ENCODE results near the gene RAI1. TPM values are rescaled to one million over a fixed set of nuclear protein-coding genes. Genes with fewer than 3 reads are reported as not detected.

The RAI1 gene
- total and polyA plus RNA-seq, 2 of the 13 experiments (the other 11 are each of a cell fraction or from before 2014, with no cell fraction given), result 3.4 to 5.2 TPM

- TF ChIP-seq TCF12 (IDR thresholded peaks at IDR 0.05) (no peak), TCF12 (CRISPR knock-in tag; IDR thresholded peaks at IDR 0.05) (no peak), ZBTB7B (CRISPR knock-in tag; IDR thresholded peaks at IDR 0.05) (no peak), RAD21 (CRISPR knock-in tag; IDR thresholded peaks at IDR 0.05) (peak; percentile 89), ZNF670 (CRISPR knock-in tag; IDR thresholded peaks at IDR 0.05; ENCODE audit: borderline replicate concordance) (no peak), ZBTB38 (CRISPR knock-in tag; IDR thresholded peaks at IDR 0.05) (no peak), TOPORS (CRISPR knock-in tag; IDR thresholded peaks at IDR 0.05) (no peak), SALL2 (CRISPR knock-in tag; IDR thresholded peaks at IDR 0.05) (no peak), ARID2 (CRISPR knock-in tag; IDR thresholded peaks at IDR 0.05; ENCODE audit: borderline replicate concordance) (no peak), ZNF317 (CRISPR knock-in tag; IDR thresholded peaks at IDR 0.05) (peak; percentile 34; the same call in 1 of the 2 replicates), ISL2 (CRISPR knock-in tag; IDR thresholded peaks at IDR 0.05) (0 out of 2 replicates have a peak, but pooled peaks have one; percentile 21), EEA1 (CRISPR knock-in tag; IDR thresholded peaks at IDR 0.05; ENCODE audit: borderline replicate concordance) (no peak), TARDBP (CRISPR knock-in tag; IDR thresholded peaks at IDR 0.05) (peak; percentile 40; the same call in 1 of the 2 replicates), MYC (CRISPR knock-in tag; IDR thresholded peaks at IDR 0.05; ENCODE audit: borderline replicate concordance) (peak; percentile 42; the same call in 1 of the 2 replicates), ZNF709 (CRISPR knock-in tag; IDR thresholded peaks at IDR 0.05) (no peak), GLI4 (CRISPR knock-in tag; IDR thresholded peaks at IDR 0.05; ENCODE audit: borderline replicate concordance) (no peak), ZNF891 (CRISPR knock-in tag; IDR thresholded peaks at IDR 0.05) (no peak), ZNF382 (CRISPR knock-in tag; IDR thresholded peaks at IDR 0.05; ENCODE audit: borderline replicate concordance) (no peak), CC2D1A (CRISPR knock-in tag; IDR thresholded peaks at IDR 0.05) (no peak), HMG20A (CRISPR knock-in tag; IDR thresholded peaks at IDR 0.05; ENCODE audit: borderline replicate concordance) (no peak)
- TF ChIP-seq, protein P1, sequence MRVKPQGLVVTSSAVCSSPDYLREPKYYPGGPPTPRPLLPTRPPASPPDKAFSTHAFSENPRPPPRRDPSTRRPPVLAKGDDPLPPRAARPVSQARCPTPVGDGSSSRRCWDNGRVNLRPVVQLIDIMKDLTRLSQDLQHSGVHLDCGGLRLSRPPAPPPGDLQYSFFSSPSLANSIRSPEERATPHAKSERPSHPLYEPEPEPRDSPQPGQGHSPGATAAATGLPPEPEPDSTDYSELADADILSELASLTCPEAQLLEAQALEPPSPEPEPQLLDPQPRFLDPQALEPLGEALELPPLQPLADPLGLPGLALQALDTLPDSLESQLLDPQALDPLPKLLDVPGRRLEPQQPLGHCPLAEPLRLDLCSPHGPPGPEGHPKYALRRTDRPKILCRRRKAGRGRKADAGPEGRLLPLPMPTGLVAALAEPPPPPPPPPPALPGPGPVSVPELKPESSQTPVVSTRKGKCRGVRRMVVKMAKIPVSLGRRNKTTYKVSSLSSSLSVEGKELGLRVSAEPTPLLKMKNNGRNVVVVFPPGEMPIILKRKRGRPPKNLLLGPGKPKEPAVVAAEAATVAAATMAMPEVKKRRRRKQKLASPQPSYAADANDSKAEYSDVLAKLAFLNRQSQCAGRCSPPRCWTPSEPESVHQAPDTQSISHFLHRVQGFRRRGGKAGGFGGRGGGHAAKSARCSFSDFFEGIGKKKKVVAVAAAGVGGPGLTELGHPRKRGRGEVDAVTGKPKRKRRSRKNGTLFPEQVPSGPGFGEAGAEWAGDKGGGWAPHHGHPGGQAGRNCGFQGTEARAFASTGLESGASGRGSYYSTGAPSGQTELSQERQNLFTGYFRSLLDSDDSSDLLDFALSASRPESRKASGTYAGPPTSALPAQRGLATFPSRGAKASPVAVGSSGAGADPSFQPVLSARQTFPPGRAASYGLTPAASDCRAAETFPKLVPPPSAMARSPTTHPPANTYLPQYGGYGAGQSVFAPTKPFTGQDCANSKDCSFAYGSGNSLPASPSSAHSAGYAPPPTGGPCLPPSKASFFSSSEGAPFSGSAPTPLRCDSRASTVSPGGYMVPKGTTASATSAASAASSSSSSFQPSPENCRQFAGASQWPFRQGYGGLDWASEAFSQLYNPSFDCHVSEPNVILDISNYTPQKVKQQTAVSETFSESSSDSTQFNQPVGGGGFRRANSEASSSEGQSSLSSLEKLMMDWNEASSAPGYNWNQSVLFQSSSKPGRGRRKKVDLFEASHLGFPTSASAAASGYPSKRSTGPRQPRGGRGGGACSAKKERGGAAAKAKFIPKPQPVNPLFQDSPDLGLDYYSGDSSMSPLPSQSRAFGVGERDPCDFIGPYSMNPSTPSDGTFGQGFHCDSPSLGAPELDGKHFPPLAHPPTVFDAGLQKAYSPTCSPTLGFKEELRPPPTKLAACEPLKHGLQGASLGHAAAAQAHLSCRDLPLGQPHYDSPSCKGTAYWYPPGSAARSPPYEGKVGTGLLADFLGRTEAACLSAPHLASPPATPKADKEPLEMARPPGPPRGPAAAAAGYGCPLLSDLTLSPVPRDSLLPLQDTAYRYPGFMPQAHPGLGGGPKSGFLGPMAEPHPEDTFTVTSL (CRISPR knock-in tag; IDR thresholded peaks at IDR 0.05; ENCODE audit: borderline replicate concordance), result no peak
- TF ChIP-seq, protein P2, sequence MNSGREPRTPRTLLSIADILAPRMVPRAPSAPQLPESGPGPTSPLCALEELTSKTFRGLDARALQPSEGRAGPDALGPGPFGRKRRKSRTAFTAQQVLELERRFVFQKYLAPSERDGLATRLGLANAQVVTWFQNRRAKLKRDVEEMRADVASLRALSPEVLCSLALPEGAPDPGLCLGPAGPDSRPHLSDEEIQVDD (CRISPR knock-in tag; IDR thresholded peaks at IDR 0.05; ENCODE audit: borderline replicate concordance), result no peak
- TF ChIP-seq, protein P3, sequence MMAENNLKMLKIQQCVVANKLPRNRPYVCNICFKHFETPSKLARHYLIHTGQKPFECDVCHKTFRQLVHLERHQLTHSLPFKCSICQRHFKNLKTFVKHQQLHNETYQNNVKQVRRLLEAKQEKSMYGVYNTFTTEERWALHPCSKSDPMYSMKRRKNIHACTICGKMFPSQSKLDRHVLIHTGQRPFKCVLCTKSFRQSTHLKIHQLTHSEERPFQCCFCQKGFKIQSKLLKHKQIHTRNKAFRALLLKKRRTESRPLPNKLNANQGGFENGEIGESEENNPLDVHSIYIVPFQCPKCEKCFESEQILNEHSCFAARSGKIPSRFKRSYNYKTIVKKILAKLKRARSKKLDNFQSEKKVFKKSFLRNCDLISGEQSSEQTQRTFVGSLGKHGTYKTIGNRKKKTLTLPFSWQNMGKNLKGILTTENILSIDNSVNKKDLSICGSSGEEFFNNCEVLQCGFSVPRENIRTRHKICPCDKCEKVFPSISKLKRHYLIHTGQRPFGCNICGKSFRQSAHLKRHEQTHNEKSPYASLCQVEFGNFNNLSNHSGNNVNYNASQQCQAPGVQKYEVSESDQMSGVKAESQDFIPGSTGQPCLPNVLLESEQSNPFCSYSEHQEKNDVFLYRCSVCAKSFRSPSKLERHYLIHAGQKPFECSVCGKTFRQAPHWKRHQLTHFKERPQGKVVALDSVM (CRISPR knock-in tag; IDR thresholded peaks at IDR 0.05), result 0 out of 2 replicates have a peak, but pooled peaks have one; percentile 24
These were observed 39.4 kb upstream of the RAI1 start (continued) for GRCh38 chr17:17641621-17642409.

All from HepG2 (cell line).